ENCODE measurements around the gene DLL1. TPM values are rescaled to one million over a fixed set of nuclear protein-coding genes. Genes with fewer than 3 reads are reported as not detected.

The DLL1 gene
- total and polyA plus RNA-seq, 3 donors from 2014 or later: 2.8 to 5.5 (median 4.6) TPM

DNA sequence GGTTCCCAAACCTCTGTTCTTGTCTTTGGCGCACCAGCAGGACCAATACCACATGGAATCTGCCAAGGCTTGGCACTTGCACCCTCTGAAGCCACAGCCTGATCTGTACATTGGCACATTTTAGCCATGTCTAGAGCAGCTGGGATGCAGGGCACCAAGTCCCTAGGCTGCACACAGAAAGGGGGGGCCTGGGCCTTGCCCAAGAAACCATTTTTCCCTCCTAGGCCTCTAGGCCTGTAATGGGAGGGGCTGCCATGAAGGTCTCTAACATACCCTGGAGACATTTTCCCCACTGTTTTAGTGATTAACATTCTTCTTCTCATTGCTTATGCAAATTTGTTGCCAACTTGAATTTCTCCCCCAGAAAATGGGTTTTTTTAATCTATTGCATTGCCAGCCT is 10.3 kb upstream of the DLL1 start:
- 89 to 91% methylated on average over 1 of the region's 1 CpG for WGBS, 2 donors
- TF ChIP-seq, protein P1, sequence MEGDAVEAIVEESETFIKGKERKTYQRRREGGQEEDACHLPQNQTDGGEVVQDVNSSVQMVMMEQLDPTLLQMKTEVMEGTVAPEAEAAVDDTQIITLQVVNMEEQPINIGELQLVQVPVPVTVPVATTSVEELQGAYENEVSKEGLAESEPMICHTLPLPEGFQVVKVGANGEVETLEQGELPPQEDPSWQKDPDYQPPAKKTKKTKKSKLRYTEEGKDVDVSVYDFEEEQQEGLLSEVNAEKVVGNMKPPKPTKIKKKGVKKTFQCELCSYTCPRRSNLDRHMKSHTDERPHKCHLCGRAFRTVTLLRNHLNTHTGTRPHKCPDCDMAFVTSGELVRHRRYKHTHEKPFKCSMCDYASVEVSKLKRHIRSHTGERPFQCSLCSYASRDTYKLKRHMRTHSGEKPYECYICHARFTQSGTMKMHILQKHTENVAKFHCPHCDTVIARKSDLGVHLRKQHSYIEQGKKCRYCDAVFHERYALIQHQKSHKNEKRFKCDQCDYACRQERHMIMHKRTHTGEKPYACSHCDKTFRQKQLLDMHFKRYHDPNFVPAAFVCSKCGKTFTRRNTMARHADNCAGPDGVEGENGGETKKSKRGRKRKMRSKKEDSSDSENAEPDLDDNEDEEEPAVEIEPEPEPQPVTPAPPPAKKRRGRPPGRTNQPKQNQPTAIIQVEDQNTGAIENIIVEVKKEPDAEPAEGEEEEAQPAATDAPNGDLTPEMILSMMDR (IDR thresholded peaks at IDR 0.05): no peak
- TF ChIP-seq POLR2A (IDR thresholded peaks at IDR 0.05): no peak
- no peaks in the 10 kb centered on the region for H3K9me3 ChIP-seq
- no peaks in the 10 kb centered on the region for H3K36me3 ChIP-seq (ENCODE audit: low read depth, missing control alignments)
- H3K4me1 ChIP-seq: no peaks in the 10 kb centered on the region
- intact Hi-C loops (cut with DNase I; ENCODE audit: low total_unique reads): no loop called here
- no peak overlapping the region for H3K27ac ChIP-seq
- H3K4me3 ChIP-seq: no peak overlapping the region
- H3K27me3 ChIP-seq: no peaks in the 10 kb centered on the region
- DNase-seq: no peak

DNA sequence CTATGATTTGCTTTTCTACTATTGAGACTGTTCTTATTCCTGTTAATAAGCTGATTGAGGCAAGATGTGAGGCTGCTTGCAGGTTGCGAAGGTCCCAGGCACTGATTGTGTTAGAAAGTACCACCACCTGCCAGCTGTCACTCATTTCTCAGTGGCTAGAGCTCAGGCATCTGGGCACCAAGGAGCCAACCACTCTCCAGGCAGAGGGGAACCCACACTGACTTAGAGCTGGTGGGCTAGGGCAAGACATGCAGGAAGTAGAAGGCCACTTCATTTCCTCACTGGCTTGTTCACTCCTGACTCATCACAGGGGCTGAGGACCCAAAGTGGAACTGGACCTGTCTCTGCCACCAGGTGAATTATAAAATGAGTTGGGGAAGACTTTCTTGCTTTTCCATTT is 7.8 kb upstream of the DLL1 start:
- 88 to 100% methylated on average over 1 of the region's 1 CpG for WGBS, 2 donors
- no peak overlapping the region for H3K27ac ChIP-seq
- no peak overlapping the region for H3K4me3 ChIP-seq
- peaks cover 10% of the 10 kb centered on the region for H3K4me1 ChIP-seq
- no peak for DNase-seq
- intact Hi-C loops (cut with DNase I; ENCODE audit: low total_unique reads): loop anchor here (10.0 kb wide), 1 partner anchor 464 kb away; no protein-coding TSS in a partner anchor
- TF ChIP-seq POLR2A (IDR thresholded peaks at IDR 0.05): no peak
- TF ChIP-seq, protein P1 (IDR thresholded peaks at IDR 0.05): no peak
- no peaks in the 10 kb centered on the region for H3K9me3 ChIP-seq
- H3K36me3 ChIP-seq (ENCODE audit: low read depth, missing control alignments): no peaks in the 10 kb centered on the region
- no peaks in the 10 kb centered on the region for H3K27me3 ChIP-seq

DNA sequence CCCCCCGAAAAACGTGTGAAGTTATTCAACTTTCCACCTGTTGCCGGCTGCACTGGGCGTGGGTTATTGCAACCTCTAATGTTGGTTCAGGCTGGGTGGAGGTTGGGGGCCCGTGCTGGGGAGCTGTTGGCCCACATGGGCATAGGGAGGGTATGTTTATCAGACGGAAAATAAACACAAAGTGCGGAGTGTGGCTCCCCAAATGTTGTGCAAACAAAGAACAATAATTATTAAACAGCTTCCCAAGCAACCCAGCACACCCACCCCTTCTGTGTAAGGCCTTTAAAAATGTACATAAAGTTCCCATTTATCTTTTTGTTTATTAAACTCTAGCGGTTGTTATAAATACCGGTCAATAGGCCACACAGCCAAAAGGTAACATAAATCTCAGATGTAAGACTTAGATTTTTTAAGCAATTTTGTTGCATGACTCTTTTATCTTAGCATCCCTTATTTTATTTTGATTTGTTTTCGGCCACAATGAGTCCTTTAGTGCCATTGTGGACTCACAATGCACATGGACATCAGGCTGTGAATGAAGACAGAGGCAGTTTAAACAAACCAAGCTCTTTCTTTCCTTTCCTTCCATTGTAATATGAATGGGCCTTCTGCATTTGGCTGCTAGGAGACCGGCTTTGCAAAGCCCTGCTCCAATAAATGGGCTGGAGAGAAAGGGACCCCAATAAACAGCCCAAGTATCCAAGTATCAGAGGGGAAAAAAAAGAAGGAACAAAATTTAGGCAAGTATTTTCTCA is 6.9 kb upstream of the DLL1 start:
- no peak for DNase-seq
- H3K4me1 ChIP-seq: peaks cover 11% of the 10 kb centered on the region
- H3K4me3 ChIP-seq: no peak overlapping the region
- no peaks in the 10 kb centered on the region for H3K36me3 ChIP-seq (ENCODE audit: low read depth, missing control alignments)
- TF ChIP-seq, protein P1 (IDR thresholded peaks at IDR 0.05): no peak
- TF ChIP-seq POLR2A (IDR thresholded peaks at IDR 0.05): no peak
- WGBS, 2 donors: 54 to 61% methylated on average over 11 of the region's 11 CpGs
- no peak overlapping the region for H3K27ac ChIP-seq
- intact Hi-C loops (cut with DNase I; ENCODE audit: low total_unique reads): loop anchor here (10.0 kb wide), 1 partner anchor 463 kb away; no protein-coding TSS in a partner anchor
- H3K27me3 ChIP-seq: no peaks in the 10 kb centered on the region
- no peaks in the 10 kb centered on the region for H3K9me3 ChIP-seq

DNA sequence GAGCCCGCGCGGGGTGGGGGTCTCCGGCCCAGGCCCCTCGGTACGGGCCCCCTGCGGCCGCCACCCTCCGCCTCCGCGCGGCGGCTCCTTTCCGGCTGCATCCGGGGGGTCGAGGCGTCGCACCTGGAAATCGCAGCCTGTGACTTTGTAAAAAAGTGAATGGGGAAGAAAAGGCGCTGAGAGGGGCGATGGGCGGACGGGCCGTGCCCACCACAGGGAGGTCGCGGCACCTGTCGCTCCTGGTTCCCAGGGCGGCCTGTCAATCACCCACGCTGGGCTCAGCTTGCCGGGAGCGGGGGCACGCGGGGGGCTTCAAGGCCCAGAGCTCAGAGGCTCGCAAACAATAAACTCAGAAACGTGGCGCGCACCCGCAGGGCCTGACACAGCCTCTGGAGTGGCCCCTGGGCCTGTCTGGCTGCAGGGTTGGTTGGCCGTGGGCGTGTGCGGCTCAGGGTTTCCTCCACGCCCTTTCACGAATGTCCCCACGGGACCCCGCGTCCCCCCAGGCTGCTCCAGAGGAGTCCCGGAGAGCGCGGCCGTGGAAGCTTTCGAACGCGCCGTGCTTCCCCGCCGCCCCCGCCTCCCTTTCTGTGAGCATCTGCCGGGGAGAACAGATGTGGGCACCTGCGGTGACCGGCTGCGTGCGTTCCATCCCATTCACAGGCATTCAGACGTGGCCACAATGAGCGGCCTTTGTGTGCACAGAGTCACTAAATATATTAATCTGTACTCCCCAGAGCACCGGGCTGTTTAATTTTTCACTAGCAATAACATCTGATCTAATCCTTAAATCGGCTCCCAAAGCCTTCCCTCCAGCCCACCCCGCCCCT is 6.1 kb upstream of the DLL1 start:
- 16 to 23% methylated on average over 33 to 67 of the region's 67 CpGs for WGBS, 2 donors

More for the DNA sequence above, 6.1 kb upstream of the DLL1 start:
- Histone ChIP-seq H3K9me3 (no peaks in the 10 kb centered on the region), H3K36me3 (ENCODE audit: low read depth, missing control alignments) (no peaks in the 10 kb centered on the region), H3K27me3 (no peaks in the 10 kb centered on the region), H3K4me1 (peaks cover 19% of the 10 kb centered on the region), H3K27ac (no peak overlapping the region), H3K4me3 (peak overlapping the region; percentile 34 to 49)
- intact Hi-C loops (cut with DNase I; ENCODE audit: low total_unique reads): loop anchor here (10.0 kb wide), 1 partner anchor 462 kb away; no protein-coding TSS in a partner anchor
- DNase-seq: no peak
- TF ChIP-seq, protein P1 (IDR thresholded peaks at IDR 0.05): no peak
- TF ChIP-seq POLR2A (IDR thresholded peaks at IDR 0.05): no peak
